NCI-H1105 treated with DMSO at 0.1 percent for 48 hours (cell line): ENCODE measurements around the gene TRMT6.

ENCODE experiments used
- DNase-seq: peaks from one replicate; lab custom pipeline; 2025; lab: John Stamatoyannopoulos, UW

TRMT6 gene, protein sequence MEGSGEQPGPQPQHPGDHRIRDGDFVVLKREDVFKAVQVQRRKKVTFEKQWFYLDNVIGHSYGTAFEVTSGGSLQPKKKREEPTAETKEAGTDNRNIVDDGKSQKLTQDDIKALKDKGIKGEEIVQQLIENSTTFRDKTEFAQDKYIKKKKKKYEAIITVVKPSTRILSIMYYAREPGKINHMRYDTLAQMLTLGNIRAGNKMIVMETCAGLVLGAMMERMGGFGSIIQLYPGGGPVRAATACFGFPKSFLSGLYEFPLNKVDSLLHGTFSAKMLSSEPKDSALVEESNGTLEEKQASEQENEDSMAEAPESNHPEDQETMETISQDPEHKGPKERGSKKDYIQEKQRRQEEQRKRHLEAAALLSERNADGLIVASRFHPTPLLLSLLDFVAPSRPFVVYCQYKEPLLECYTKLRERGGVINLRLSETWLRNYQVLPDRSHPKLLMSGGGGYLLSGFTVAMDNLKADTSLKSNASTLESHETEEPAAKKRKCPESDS

DNA sequence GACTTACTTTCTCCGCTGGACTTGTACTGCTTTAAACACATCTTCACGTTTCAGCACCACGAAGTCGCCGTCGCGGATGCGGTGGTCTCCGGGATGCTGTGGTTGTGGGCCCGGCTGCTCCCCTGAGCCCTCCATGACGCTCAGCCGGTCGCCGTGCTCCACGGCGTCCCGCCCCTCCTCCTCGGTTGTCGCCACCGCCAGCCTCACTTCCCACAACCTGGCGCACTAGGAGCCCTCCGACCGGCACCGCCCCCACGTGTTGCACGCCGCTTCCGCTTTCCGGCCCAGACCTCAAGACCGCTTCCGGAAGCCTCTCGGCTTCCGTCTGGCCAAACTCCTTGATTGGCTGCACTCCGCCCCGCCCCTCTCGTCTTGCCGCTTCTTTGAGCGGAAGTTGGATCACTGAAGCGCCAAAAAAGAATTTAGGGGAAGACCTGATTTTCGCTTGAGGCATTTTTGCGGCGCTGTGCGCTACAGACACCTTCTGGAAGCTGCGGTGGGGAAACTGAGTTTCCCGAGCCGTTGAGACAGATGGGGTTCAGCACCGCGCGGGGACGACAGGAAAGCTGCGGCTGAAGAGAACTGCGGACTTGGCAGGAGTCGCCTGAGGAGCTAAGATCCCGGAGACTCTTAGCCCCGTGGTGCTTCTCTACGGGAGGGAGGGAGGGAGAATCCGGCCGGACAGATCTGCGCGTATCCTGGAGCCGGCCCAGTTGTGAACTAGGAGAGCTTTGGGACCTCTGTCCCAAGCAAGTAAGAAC, at the start of gene TRMT6, which contains the start of gene MCM8:
TRMT6 (minus strand) TSS at position 263 of the 761 bp plus-strand sequence; CDS start at position 135, 128 bp downstream.
MCM8 (plus strand) TSS at position 382 of the 761 bp plus-strand sequence. CDS start 1,364 bp downstream, outside the sequence.
- DNase-seq: peak; percentile 97

DNA sequence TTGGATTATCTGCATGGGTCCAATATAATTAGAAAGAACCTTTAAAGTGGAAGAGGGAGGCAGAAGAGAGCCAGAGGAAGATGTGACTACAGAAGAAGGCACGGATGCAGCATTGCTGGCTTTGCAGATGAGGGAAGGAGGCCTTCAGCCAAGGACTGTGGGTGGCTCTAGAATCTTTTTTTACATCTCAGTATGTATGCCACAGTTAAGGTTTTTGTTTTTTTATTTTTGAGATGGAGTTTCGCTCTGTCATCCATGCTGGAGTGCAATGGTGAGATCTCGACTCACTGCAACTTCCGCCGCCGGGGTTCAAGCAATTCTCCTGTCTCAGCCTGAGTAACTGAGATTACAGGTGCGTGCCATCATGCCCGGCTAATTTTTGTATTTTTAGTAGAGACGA, 49.5 kb upstream of the TRMT6 start:
- DNase-seq: no peak

DNA sequence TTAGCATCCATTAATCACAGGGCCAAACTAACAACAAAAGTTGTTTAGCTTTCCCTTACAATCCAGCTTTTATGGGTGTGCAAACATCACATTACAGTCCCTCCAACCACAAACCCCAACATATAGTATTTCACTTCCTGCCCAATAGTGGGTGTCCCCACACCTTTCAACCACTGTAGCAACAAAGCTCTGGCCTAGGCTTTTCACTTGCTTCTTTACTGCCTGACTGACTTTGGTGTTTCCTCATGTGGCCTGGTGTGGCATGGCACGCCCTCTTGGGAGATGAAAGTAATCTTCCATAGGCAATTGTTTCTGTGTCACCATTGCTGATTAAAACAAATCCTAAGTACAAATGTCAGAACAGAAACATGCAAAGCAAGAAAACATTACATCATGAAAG, 46.4 kb upstream of the TRMT6 start:
- no peak for DNase-seq

DNA sequence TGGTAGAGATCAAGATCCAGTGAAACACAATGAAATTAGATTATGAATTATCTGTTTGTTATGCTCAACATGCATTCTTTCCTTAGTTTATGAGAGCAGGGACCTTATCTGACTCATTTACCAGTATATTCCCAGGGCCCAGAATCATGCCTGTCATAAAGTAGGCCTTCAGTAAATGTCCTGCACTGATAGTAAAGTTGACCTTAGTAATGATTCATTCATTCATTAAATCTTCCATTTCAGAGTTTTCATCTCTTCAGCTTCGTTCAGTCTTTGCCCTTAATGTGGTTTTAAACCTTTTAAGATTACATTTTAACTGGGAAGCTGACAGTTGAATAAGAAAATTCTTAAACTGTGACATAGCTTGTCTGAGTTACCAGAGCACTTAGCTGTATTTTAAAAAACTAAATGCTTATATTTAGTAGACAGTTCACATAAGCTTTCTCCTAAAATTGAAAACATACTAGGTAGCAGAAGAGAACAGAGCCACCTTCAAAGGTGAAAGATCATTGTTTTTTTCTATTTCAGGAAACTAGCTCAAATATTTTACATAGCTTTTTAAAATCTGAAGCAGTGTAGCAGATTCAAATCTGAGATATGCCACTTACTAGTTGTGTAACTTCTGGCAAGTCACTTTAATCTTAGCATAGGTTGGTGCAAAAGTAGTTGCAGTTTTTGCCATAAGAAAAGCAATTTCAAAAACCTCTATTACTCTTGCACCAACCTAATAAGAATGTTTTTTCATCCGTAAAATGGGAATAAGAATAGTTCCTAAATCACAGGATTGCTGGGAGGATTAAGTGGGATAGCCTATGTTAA, 41.5 kb upstream of the TRMT6 start:
- no peak for DNase-seq

DNA sequence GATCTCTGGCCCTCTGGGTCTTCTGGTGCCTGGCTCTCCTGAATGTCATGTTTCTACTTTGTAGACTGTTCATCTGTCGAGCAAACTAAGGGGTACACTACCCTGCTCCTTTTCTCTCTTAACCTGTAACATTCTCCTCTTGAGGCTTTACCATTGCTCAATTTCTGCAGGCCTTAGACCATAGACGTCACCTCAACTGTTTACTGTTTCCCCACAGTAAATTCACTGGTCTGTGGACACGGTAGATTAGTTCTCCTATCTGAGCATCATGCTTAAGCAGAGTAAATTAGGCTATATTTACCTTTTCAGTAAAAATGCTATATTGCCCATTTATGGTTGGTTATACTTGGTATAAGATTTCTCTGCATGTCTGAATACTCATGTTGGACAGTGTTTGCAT, 40.6 kb upstream of the TRMT6 start:
- DNase-seq: no peak

DNA sequence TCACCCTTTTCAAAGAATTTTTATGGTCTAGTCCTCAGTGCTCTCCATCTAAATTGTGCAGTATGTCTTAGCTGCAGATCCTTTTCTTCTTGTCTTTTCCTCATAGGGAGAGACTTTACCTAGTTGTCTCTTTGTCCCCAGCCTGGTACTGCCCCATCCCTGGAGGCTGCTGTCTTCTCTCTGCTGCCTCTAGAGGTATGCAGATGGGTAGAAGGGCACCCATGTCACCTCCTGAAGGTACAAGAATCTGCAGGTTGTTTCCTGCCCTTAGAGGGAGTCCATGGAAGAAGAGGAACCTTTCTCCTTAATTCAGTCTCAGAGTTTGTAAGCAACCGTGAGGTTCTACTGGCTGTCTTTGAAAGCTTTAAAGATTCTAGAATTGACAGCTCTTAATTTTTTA, 39.2 kb upstream of the TRMT6 start:
- DNase-seq: no peak

DNA sequence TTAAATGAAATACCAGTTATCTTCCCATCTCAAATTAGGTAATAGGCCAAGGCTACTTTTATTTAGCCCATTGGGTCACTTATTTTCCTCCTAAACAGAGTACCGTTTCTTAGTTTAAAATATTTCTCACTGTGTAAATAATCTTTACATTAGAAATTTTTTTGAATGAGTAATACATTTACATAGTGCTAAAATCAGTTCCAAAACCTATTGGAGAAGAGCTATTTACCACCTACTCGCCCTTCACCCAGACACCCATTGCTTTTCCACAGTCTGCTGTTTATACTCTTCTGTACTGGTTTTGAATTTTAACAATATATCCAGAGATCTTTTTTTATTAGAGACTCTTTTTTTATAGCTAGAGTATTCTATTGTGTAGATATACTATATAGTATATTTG, 37.0 kb upstream of the TRMT6 start:
- no peak for DNase-seq

DNA sequence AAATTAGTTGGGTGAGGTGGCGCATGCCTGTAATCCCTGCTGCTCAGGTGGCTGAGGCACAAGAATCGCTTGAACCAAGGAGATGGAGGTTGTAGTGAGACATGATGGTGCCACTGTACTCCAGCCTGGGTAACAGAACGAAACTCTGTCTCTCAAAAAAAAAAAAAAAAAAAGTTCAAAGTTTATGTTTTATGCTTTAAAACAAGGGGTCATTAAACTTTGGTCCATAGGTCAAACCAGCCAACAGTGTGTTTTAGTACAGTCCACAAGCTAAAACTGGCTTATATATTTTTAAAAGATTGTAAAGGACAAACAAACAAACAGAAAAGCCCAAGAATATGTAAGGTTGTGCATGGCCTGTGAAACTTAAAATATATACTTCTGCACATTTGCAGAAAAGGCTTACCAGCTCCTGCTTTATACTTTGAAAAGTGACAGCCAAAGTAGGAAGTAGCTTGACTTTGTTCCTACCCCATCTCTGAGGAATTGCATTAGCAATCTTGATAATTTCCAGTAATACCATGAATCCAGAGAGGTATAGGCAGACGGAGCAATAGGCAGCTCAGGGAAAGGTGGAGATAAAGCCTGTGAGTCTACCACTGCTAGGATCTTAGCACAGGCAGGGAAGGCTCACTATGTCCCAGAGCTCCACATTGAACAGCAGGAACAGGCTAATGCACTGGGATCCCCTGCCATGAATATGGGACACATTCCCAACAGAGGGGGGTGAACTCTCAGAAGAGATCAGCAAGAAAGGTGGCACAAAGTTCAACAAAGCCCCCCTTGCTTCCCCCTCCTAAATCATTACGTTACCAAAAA, 30.6 kb upstream of the TRMT6 start:
- DNase-seq: no peak

DNA sequence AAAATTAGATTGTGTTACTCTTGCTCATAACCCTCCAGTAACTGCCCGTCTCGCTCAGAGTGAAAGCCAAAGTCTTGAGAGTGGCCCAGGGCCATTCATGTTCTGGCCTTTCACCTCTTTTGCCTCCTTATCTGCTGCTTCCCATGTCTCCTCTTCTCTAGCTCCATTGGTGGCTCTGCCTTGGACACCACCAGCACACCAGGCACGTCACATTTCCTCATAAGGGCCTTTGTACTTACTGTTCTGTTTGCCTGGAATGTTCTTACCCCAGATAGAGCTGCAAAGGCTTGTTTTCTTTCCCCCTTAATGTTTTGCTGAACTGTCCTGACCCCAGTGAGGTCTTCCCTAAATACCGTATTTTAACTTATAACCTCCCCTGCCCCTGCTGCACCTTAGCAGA, 29.5 kb upstream of the TRMT6 start:
- no peak for DNase-seq

DNA sequence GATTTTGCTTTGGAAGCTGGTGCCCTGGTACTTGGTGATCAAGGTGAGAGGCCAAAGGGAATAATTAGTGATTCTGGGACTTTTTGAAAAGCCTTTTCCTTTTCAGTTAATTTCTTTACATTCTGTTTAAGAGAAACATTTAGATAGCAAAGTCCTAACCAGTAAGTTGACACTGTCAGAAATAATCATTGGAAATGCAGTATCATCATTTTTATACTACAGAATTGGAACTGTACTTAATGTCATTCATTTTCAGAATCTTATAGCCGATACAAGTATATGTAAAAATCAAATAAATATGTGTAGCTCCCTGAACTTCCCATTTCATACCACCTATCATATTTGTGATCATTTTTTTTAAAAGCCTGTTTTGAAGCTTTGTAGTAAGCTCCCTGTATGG, 27.6 kb upstream of the TRMT6 start:
- DNase-seq: no peak

DNA sequence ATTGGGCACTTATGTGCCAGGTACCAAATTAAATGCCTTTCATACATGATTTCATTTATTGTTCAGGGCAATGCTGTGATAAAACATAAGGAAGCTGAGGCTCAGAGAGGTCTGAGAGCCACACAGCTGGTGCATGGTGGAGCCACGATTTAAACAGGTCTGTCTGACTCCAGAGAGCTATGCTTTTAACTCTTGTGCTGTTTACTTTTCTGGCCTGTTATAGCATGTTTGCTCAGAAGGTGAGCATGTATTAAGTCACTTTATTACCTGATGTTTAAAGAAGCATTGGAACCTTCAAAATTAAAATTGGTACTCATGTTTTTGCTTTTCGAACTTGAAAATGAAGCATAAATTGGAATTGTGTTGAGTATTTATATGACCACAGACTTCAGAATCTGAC, 26.9 kb upstream of the TRMT6 start:
- no peak for DNase-seq

DNA sequence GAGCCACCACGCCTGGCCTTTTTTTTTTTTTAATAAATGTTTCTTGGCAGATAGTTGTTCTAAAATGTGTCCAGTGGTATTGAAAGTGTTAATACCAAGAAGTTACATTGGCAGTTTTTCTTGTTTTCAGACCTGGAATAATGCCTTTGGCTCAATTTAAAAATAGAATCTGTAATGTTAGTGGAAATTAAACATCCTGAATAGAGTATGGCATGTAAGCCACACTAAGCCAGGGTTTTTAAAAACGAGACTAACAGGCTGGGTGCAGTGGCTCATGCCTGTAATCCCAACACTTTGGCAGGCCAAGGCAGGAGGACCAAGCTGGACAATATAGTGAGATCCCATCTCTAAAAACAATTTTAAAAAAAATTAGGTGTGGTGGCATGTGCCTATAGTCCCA, 25.4 kb upstream of the TRMT6 start:
- no peak for DNase-seq

DNA sequence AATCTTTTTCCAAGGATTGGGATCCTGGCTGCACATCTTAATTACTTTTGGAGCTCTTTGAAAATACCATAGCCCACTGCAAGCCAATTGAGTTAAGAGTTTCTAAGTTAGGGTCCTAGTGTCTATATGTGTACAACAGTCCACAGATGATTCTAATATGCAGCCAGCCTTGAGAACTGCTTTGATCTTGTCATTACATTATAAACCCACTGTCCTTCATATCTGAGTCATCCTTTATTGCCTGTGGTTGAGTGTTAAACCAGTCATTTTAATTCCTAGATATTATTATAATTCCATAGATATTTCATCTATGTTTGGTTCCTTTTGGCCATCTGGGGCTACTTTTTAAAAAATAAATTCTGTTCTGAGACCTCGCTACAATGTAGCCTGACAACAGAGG, 24.2 kb upstream of the TRMT6 start:
- no peak for DNase-seq

DNA sequence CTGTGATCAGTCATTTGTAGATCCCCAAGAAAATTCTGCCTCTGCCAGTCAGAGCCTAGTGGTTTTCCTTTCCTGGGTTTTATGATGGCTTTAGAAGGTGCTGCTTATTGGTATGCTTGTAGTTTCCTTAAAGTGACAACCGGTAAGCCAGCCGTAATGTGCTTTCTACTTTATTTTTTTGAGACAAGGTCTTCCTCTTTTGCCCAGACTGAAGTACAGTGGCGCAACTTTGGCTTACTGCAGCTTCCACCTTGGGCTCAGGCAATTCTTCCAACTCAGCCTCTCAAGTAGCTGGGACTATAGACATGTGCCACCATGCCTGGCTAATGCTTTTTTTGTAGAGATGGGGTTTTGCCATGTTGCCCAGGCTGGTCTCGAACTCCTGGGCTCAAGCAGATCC, 23.6 kb upstream of the TRMT6 start:
- DNase-seq: no peak

DNA sequence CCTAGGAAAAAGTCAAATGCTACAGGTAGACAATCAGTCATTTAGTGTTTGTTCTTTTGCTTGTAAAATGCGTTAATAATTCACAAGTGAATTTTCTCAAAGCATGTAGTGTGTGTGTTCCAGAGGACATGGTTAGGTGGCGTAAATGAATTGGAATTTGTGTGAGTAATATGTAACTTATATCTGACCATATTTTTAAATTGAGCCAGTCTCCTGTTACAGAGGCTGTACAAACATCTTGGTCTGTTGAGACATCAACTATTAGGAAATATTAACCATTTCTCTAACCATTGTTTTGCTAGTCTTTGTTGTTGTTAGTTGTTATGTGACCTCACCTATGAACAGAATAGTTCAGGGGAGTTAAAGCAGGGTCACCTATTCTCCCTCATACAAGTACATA, 22.8 kb upstream of the TRMT6 start:
- no peak for DNase-seq

DNA sequence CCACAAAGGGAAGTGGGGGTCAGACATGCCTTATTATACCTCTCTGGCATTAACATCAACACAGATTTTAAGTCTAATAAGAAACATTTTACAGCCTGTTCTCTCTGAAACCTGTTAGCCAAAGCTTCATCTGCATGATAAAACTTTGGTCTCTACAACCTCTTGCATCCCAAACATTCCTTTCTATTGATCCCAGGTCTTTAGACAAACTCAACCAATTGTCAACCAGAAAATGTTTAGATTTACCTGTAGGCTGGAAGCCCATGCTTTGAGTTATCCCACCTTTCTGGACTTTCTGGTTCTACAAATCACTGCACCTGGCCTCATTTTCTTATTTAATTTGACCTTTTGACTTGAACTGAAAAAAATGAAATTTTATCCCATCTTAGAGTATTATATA, 20.9 kb upstream of the TRMT6 start:
- no peak for DNase-seq

DNA sequence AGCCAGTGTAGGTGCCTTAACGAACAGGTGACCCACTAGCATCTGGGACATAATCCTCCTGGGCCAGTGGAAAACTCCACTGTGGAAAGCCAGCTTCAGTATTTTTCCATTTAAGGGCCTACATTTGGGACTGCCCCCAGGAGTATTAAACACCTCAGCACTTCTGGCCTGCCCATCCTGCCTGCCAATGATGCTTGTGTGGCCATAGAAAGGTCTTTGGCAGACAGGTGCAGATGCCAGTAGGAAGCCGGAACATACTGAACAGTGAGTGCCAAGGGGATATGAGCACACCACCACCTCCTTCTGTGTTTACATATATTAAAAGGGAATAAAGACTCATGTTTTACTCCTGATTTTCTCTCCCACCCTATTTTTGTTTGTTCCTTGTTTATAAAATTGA, 20.0 kb upstream of the TRMT6 start:
- DNase-seq: no peak

DNA sequence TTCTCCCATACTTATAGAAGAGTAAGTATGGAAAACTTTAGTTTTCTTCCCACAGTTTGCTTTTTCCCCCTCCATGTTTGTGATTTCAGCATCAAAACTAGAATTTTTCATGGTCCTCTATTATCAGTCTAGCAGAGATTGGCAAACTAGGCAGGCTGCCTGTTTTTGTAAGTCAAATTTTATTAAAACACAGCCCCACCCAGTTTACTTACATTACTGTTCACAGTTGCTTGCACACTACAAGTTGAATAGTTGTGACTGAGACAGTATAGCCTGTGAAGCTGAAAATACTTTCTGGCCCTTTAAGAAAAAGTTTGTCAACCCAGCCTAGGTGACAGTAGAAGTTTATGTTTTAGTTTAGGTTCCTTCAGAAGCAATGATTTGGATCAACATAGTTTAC, 19.6 kb upstream of the TRMT6 start:
- no peak for DNase-seq

DNA sequence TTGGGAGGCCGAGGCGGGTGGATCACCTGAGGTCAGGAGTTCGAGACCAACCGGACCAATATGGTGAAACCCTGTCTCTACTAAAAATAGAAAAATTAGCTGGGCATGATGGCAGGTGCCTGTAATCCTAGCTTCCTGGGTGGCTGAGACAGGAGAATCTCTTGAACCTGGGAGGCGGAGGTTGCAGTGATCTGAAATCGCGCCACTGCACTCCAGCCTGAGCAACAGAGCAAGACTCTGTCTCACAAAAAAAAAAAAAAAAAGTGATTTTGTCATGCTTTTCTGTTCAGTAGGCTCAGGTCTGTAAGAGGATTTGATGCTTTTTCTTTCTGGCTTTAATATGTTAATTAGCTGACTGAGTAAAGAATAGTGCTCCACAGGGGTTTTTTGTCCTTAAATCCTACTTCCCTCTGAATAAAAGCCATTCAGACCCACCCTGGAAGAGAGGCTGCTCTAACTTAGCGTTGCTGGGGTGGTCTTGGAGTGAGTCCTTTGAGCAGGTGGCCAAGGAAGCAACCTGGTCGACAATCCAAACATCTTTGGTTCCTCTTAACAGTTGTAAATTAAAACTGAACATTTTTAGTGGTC, 19.1 kb upstream of the TRMT6 start:
- DNase-seq: no peak

DNA sequence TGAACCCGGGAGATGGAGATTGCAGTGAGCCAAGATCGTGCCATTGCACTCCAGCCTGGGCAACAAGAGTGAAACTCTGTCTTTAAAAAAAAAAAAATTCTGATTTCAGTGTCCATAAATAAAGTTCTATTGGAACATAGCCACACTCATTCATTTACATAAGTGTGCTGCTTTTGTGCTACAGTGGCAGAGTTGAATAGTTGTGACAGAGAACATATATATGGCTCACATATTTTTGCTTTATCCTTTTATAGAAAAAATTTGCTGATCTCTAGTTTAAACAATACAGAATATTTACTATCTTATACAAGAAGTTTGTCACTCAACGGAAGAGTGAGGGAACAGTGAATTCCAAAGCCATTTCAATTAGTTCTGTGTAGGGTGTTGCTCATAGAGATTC, 18.1 kb upstream of the TRMT6 start:
- no peak for DNase-seq

DNA sequence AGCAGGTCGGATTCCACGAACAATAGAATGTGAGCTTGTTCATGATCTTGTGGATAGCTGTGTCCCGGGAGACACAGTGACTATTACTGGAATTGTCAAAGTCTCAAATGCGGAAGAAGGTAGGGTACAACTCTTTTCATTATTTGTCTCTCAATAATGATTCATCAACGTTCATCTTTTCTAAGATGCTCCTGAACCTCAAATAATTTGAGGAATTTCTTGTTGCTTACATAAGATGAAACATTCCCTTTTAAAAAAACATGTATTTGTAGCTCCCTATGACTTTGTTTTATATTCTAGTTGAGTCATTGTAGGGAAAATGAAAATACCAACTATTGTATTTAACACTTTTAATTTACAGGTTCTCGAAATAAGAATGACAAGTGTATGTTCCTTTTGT, 17.1 kb upstream of the TRMT6 start:
- no peak for DNase-seq
